Uterus (tissue), 2 donors: ENCODE results near the gene TWIST2.

ENCODE experiments used
- POLR2A ChIP-seq, 2 donors: fragments of 450-650 bp; IDR thresholded peaks; one replicate each; pipeline ENCODE4 v1.6.1; 2016; ENCODE audit warnings: antibody characterized with exemption in 2 of 2, mild to moderate bottlenecking in 1 of 2, moderate library complexity in 1 of 2
- TF ChIP-seq, protein P1 (sequence below), 4 experiments: fragments of 200-600 bp in 2 of 4; fragments of 450-650 bp in 2 of 4; sonication (generic) in 2 of 4; IDR thresholded peaks; one replicate each; pipeline ENCODE4 v1.5.1; 2016 to 2019; ENCODE audit warnings: antibody characterized with exemption in 4 of 4, mild to moderate bottlenecking in 2 of 4, moderate library complexity in 1 of 4

DNA sequence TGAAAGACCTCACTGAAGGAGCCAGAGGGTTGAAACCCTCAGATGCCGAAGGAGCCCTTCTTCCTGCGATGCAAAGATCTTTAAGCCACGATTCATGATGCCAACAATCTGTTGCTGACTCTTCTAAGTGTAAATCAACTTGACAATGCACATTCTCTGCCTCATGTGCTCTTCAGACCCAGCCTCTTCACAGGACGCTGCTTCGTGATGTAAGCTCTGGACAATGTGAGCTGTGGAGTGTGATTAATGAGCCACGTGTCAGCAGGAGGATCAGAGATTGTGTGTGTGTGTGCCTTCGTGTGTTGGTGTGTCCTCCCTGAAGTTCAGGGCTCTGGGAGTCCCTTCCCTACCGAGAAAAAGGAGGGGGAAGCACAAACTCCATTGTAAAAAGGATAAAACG is 26.5 kb upstream of the TWIST2 start:
- TF ChIP-seq, protein P1, sequence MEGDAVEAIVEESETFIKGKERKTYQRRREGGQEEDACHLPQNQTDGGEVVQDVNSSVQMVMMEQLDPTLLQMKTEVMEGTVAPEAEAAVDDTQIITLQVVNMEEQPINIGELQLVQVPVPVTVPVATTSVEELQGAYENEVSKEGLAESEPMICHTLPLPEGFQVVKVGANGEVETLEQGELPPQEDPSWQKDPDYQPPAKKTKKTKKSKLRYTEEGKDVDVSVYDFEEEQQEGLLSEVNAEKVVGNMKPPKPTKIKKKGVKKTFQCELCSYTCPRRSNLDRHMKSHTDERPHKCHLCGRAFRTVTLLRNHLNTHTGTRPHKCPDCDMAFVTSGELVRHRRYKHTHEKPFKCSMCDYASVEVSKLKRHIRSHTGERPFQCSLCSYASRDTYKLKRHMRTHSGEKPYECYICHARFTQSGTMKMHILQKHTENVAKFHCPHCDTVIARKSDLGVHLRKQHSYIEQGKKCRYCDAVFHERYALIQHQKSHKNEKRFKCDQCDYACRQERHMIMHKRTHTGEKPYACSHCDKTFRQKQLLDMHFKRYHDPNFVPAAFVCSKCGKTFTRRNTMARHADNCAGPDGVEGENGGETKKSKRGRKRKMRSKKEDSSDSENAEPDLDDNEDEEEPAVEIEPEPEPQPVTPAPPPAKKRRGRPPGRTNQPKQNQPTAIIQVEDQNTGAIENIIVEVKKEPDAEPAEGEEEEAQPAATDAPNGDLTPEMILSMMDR (IDR thresholded peaks at IDR 0.05): no peak
- TF ChIP-seq POLR2A (IDR thresholded peaks at IDR 0.05): no peak
